NCI-H524 treated with DMSO at 0.1 percent for 48 hours (cell line): Measurements from ENCODE around the gene ERGIC2.
"Not testable (repeated sequence)": the region's sequence is repeated elsewhere in the genome, so short reads cannot be mapped to it uniquely, and the experiment has no call there.

Experiments
- DNase-seq: peaks from one replicate; lab custom pipeline; 2025; lab: John Stamatoyannopoulos, UW

The ERGIC2 gene

DNA sequence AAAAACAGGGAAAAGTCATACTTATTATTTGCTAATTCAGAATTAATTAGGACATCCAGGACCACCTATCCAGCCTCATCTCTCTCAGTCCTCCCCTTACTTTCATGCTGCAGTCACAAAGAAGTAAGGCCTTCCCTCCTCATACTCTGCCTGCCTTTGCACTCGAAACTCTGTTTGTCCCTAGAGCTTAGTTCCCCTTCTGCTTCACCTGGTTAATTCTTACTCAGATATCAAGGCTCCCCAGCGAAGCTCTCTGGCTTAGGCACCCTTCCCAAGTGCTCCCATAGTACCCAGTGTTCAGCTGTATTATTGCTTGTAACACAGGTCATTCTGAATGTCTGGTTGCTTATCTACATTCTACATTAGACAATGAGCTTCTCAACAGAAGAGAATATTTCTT is 81.3 kb downstream of the ERGIC2 start:
- no peak for DNase-seq

DNA sequence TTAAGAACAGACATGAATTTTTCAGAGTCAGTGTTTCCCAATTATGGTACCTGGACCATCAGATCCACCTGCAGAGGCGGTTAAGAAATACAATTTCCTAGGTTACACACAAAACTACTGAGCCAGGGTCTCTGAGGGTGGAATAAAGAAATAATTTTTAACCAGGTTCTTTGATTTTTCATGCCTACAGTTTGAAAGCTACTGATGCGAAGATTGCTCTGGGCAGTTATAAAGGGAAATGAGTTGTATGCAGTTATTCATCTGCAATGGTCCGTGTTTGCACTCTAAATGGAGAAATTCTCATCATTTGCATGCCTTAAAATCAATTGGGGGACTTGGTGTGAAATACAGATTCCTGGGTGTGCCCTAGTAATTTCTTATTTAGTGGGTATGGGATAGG is 89.7 kb downstream of the ERGIC2 start:
- no peak for DNase-seq

DNA sequence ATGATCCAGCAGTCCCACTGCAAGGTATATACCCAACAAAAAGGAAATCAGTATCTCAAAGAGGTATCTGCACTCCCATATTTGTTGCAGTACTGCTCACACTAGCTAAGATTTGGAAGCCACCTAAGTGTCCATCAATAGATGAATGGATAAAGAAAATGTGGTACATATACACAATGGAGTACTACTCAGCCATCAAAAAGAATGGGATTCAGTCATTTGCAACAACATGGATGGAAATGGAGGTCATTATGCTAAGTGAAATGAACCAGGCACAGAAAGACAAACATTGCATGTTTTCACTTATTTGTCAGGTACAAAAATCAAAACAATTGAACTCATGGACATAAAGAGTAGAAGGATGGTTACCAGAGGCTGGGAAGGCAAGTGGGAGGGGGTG is 90.5 kb downstream of the ERGIC2 start:
- not testable (repeated sequence) for DNase-seq

DNA sequence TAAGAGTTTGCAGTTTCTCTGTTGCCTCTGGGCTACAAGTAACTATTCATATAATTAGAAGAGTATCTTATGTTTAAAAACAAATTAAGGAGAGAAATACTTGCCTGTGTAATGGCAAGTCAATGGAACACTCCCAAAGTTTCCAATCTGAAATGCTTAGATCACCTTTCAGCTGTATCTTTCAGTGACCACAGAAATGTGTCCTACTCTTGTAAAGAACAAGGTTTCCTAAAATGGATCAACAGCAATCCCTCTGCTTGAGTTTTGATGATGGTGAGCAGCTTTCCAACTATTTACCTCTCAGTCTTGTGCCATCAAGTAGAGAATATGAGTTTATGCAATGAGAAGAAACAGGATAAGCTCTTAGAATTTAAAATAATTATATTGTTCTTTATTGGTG is 92.9 kb downstream of the ERGIC2 start:
- no peak for DNase-seq

DNA sequence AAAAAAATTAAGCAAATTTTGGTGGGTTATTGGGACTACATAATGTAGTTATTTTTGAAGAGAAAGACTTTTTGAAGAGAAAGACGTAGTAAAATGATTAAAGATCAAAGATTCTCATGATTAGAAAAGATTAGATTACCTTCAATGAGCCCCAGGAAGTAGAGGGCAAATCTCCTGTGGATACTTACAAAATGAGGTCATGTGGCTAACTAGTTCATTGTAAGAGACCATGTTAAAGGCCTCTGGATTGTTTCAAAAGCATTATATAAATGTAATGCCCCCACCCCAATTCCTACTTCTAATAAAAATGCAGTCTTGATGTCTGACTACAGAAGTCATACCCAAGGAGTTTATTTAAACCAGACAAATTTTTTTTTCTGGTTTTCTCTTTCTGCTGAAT is 93.3 kb downstream of the ERGIC2 start:
- no peak for DNase-seq
